CD4-positive, alpha-beta T cell treated with Interleukin-15 for 4 hours (primary cell): ENCODE results near the gene PARVA.
"Not testable (repeated sequence)": the region's sequence is repeated elsewhere in the genome, so short reads cannot be mapped to it uniquely, and the experiment has no call there.

ENCODE experiments used
- DNase-seq: peaks from one replicate; pipeline ENCODE4 v3.0.0-alpha.2; 2020; ENCODE audit warnings: low spot score

Gene PARVA

GRCh38 chr11:12497431-12497830, 120.1 kb downstream of the PARVA start:
- DNase-seq, result no peak

GRCh38 chr11:12499071-12499470, 121.7 kb downstream of the PARVA start:
- no peak for DNase-seq

GRCh38 chr11:12502046-12502445, 124.7 kb downstream of the PARVA start:
- DNase-seq, result no peak

GRCh38 chr11:12503039-12503484, 125.7 kb downstream of the PARVA start:
- no peak for DNase-seq

GRCh38 chr11:12503886-12504285, 126.5 kb downstream of the PARVA start:
- DNase-seq, result no peak

GRCh38 chr11:12505183-12505582, 127.8 kb downstream of the PARVA start:
- no peak for DNase-seq

- no peak for DNase-seq
These were observed 129.1 kb downstream of the PARVA start for GRCh38 chr11:12506404-12506921.

- no peak for DNase-seq
These were observed 130.0 kb downstream of the PARVA start for GRCh38 chr11:12507391-12507790.

- DNase-seq, result no peak
These were observed 130.9 kb downstream of the PARVA start for GRCh38 chr11:12508151-12508751.

GRCh38 chr11:12509371-12509770, 132.0 kb downstream of the PARVA start:
- no peak for DNase-seq

- no peak for DNase-seq
These were observed 134.8 kb downstream of the PARVA start for GRCh38 chr11:12512132-12512531.

GRCh38 chr11:12512826-12513395, 135.5 kb downstream of the PARVA start:
- DNase-seq, result no peak

GRCh38 chr11:12516387-12517105, 139.2 kb downstream of the PARVA start:
- no peak for DNase-seq

GRCh38 chr11:12517306-12517705, 139.9 kb downstream of the PARVA start:
- no peak for DNase-seq

- DNase-seq, result no peak
These were observed 140.4 kb downstream of the PARVA start for GRCh38 chr11:12517741-12518140.

- no peak for DNase-seq
These were observed 141.4 kb downstream of the PARVA start for GRCh38 chr11:12518606-12519385.

- no peak for DNase-seq
These were observed 142.7 kb downstream of the PARVA start for GRCh38 chr11:12520054-12520453.

GRCh38 chr11:12520576-12520975, 143.2 kb downstream of the PARVA start:
- not testable (repeated sequence) for DNase-seq

GRCh38 chr11:12523180-12523924, 146.0 kb downstream of the PARVA start:
- no peak for DNase-seq

- DNase-seq, result no peak
These were observed 147.5 kb downstream of the PARVA start for GRCh38 chr11:12524865-12525264.

- no peak for DNase-seq
These were observed 148.2 kb downstream of the PARVA start for GRCh38 chr11:12525466-12526055.
